Upper lobe of left lung (tissue), 4 donors: ENCODE results near the gene SPRYD4.
"Not testable (repeated sequence)": the region's sequence is repeated elsewhere in the genome, so short reads cannot be mapped to it uniquely, and the experiment has no call there.

ENCODE experiments used
- CTCF ChIP-seq, 6 experiments: fragments of 450-650 bp in 4 of 6; fragments of 200-600 bp in 2 of 6; sonication (generic) in 2 of 6; IDR thresholded peaks; one replicate each; pipeline ENCODE4 v1.5.1; 2016 to 2019; ENCODE audit warnings: antibody characterized with exemption in 6 of 6
- EP300 ChIP-seq, 4 donors: sonication (generic); formaldehyde crosslinking; IDR thresholded peaks; one replicate each; pipeline ENCODE4 v1.5.1; 2017; ENCODE audit warnings: antibody characterized with exemption in 4 of 4, control low read depth in 2 of 4
- POLR2A ChIP-seq, 4 donors: fragments of 450-650 bp; IDR thresholded peaks; one replicate each; pipeline ENCODE4 v1.5.1; 2016 to 2017; ENCODE audit warnings: antibody characterized with exemption in 4 of 4, mild to moderate bottlenecking in 2 of 4

- TF ChIP-seq CTCF, POLR2A, EP300 (IDR thresholded peaks at IDR 0.05): not testable (repeated sequence)
Observed at GRCh38 chr12:56498126-56498902, 29.9 kb downstream of the SPRYD4 start.
